OCI-LY7 (cell line): Measurements from ENCODE around the gene HLA-B. TPM values are rescaled to one million over a fixed set of nuclear protein-coding genes. Genes with fewer than 3 reads are reported as not detected.

Experiments used
- BruUV-seq: library from RNA; stranded (reverse); fragments of 400-500 nt; replicated peaks from 2 replicates; lab custom pipeline; 2021; lab: Mats Ljungman, UMichigan
- CTCF ChIA-PET: fragments of 300-600 bp; sonication (Branson Sonifier 250); formaldehyde crosslinking; loops from one replicate; lab custom pipeline; 2022; ENCODE audit warnings: antibody characterized with exemption; ENCODE audit not compliant: unreplicated experiment; lab: Charles Lee
- POLR2A ChIA-PET: fragments of 300-600 bp; sonication (Branson Sonifier 250); formaldehyde crosslinking; loops from one replicate; lab custom pipeline; 2022; ENCODE audit warnings: antibody characterized with exemption; lab: Charles Lee
- DNase-seq: peaks from one replicate; pipeline ENCODE4 v3.0.0-alpha.2; 2015; ENCODE audit warnings: low spot score
- H2AFZ ChIP-seq: fragments of 200-600 bp; sonication (generic), shearing (Covaris generic); 2 replicates; pipeline ENCODE4 v1.6.1; 2014; ENCODE audit warnings: mild to moderate bottlenecking, antibody characterized with exemption, low read length, moderate library complexity
- H3K27ac ChIP-seq: fragments of 200-600 bp; sonication (generic); 2 replicates; pipeline ENCODE4 v1.5.1; 2014; ENCODE audit warnings: mixed run types, low read depth, mild to moderate bottlenecking, moderate library complexity, low read length, inconsistent platforms; ENCODE audit not compliant: poor library complexity, severe bottlenecking
- H3K36me3 ChIP-seq: fragments of 200-600 bp; sonication (generic); 2 replicates; pipeline ENCODE4 v1.6.1; 2014; ENCODE audit warnings: mild to moderate bottlenecking, antibody characterized with exemption, low read length, moderate library complexity, mixed read lengths; ENCODE audit not compliant: insufficient read depth
- H3K4me1 ChIP-seq: fragments of 200-600 bp; sonication (generic); 2 replicates; pipeline ENCODE4 v1.5.1; 2014; ENCODE audit warnings: mild to moderate bottlenecking, low read length; ENCODE audit not compliant: insufficient read depth, poor library complexity, severe bottlenecking
- H3K4me2 ChIP-seq: fragments of 200-600 bp; sonication (generic); 2 replicates; pipeline ENCODE4 v1.6.1; 2014; ENCODE audit warnings: mild to moderate bottlenecking, low read length
- H3K4me3 ChIP-seq: fragments of 200-600 bp; sonication (generic); 2 replicates; pipeline ENCODE4 v1.5.1; 2014; ENCODE audit warnings: mild to moderate bottlenecking, low read depth, low read length; ENCODE audit not compliant: poor library complexity, severe bottlenecking
- H3K79me2 ChIP-seq: fragments of 200-600 bp; sonication (generic); 2 replicates; pipeline ENCODE4 v1.6.1; 2016; ENCODE audit warnings: low read depth, mild to moderate bottlenecking, low read length, moderate library complexity, mixed read lengths; ENCODE audit not compliant: insufficient read depth
- H3K9me2 ChIP-seq: fragments of 200-600 bp; sonication (generic); 2 replicates; pipeline ENCODE4 v1.6.1; 2016; ENCODE audit warnings: mild to moderate bottlenecking, low read length, mixed read lengths; ENCODE audit not compliant: insufficient read depth
- H3K9me3 ChIP-seq: fragments of 200-600 bp; sonication (generic); 2 replicates; pipeline ENCODE4 v1.6.1; 2014; ENCODE audit warnings: mild to moderate bottlenecking, mixed run types, low read length, mixed read lengths
- H4K20me1 ChIP-seq: fragments of 200-600 bp; sonication (generic); 2 replicates; pipeline ENCODE4 v1.6.1; 2014; ENCODE audit warnings: mild to moderate bottlenecking, antibody characterized with exemption, low read length, moderate library complexity, mixed read lengths; ENCODE audit not compliant: insufficient read depth
- CTCF ChIP-seq: fragments of 200-600 bp; sonication (generic); conservative IDR thresholded peaks from 2 replicates; pipeline ENCODE4 v1.5.1; 2014; ENCODE audit warnings: mild to moderate bottlenecking, antibody characterized with exemption, low read length, moderate library complexity, mixed read lengths
- EZH2phosphoT487 ChIP-seq: fragments of 200-600 bp; sonication (generic); IDR thresholded peaks from 2 replicates; pipeline ENCODE4 v1.6.1; 2018; ENCODE audit warnings: low read depth, borderline replicate concordance, mild to moderate bottlenecking, mixed run types, antibody characterized with exemption, low read length, moderate library complexity, mixed read lengths
- intact Hi-C: fragments of 100-400 bp; cut with micrococcal nuclease; formaldehyde crosslinking; loops from one replicate; pipeline ENCODE4 v1.10.0; 2022; ENCODE audit not compliant: unreplicated experiment
- total RNA-seq, 2 experiments: library from RNA; depleted of rRNA in 1 of 2; stranded (reverse); fragments of >200 nt in 1 of 2; shearing (Covaris generic) in 1 of 2; gene quantifications; 2 replicates each; pipeline ENCODE4 v1.2.3, GENCODE V29; 2014 to 2022

HLA-B gene
- total RNA-seq, 2 experiments from 2014 or later, result 238 to 258 TPM

- no peak overlapping the region for H3K4me3 ChIP-seq
- no peaks in the 10 kb centered on the region for H3K9me3 ChIP-seq
- intact Hi-C loops, result no loop called here
- H3K79me2 ChIP-seq, result peaks cover 17% of the 10 kb centered on the region
- H3K27ac ChIP-seq, result no peak overlapping the region
- peaks cover 39% of the 10 kb centered on the region for H3K36me3 ChIP-seq
- H3K4me1 ChIP-seq, result peaks cover 76% of the 10 kb centered on the region
- no peak for TF ChIP-seq EZH2phosphoT487
- TF ChIP-seq CTCF, result no peak
- H4K20me1 ChIP-seq, result no peaks in the 10 kb centered on the region; the same call in 1 of the 2 replicates
- H2AFZ ChIP-seq, result no peak overlapping the region
- H3K4me2 ChIP-seq, result peak overlapping the region; percentile 37; the same call in 1 of the 2 replicates
- BruUV-seq, result no TSS peak
- H3K9me2 ChIP-seq, result no peaks in the 10 kb centered on the region
- CTCF ChIA-PET, result no interaction called here
- POLR2A ChIA-PET, result no interaction called here
- DNase-seq, result no peak
Observed at GRCh38 chr6:31353384-31353945, 3.5 kb downstream of the HLA-B start.

GRCh38 chr6:31352683-31353383 lies 4.1 kb downstream of the HLA-B start:
- no peak overlapping the region for H2AFZ ChIP-seq
- no peak overlapping the region; the same call in 1 of the 2 replicates for H3K4me2 ChIP-seq
- peaks cover 39% of the 10 kb centered on the region for H3K36me3 ChIP-seq
- DNase-seq, result no peak
- CTCF ChIA-PET, result no interaction called here
- no peaks in the 10 kb centered on the region for H3K9me3 ChIP-seq
- intact Hi-C loops, result no loop called here
- H4K20me1 ChIP-seq, result no peaks in the 10 kb centered on the region; the same call in 1 of the 2 replicates
- no peak overlapping the region for H3K4me3 ChIP-seq
- POLR2A ChIA-PET, result no interaction called here
- TF ChIP-seq EZH2phosphoT487 (no peak), CTCF (no peak)
- peaks cover 17% of the 10 kb centered on the region for H3K79me2 ChIP-seq
- H3K4me1 ChIP-seq, result peaks cover 75% of the 10 kb centered on the region
- no peaks in the 10 kb centered on the region for H3K9me2 ChIP-seq
- no TSS peak for BruUV-seq
- H3K27ac ChIP-seq, result no peak overlapping the region

- ChIA-PET CTCF (no interaction called here), POLR2A (no interaction called here)
- H3K4me3 ChIP-seq, result no peak overlapping the region
- H3K79me2 ChIP-seq, result peaks cover 17% of the 10 kb centered on the region
- H3K27ac ChIP-seq, result no peak overlapping the region
- BruUV-seq, result no TSS peak
- intact Hi-C loops, result no loop called here
- no peak for DNase-seq
- H3K9me3 ChIP-seq, result no peaks in the 10 kb centered on the region
- no peak overlapping the region for H3K4me2 ChIP-seq
- peaks cover 71% of the 10 kb centered on the region for H3K4me1 ChIP-seq
- H4K20me1 ChIP-seq, result no peaks in the 10 kb centered on the region; the same call in 1 of the 2 replicates
- TF ChIP-seq CTCF (no peak), EZH2phosphoT487 (no peak)
- no peak overlapping the region for H2AFZ ChIP-seq
- H3K9me2 ChIP-seq, result no peaks in the 10 kb centered on the region
- peaks cover 39% of the 10 kb centered on the region for H3K36me3 ChIP-seq
Observed at GRCh38 chr6:31352310-31352682, 4.7 kb downstream of the HLA-B start.
